NT2/D1 (cell line): ENCODE measurements around the gene TGFBR3.

Experiments
- DNase-seq: peaks from one replicate; pipeline ENCODE4 v3.0.0-alpha.2; 2011; ENCODE audit warnings: low read depth, low spot score
- H3K27me3 ChIP-seq: 2 replicates; pipeline ENCODE4 v1.6.0; 2011; ENCODE audit warnings: mild to moderate bottlenecking; ENCODE audit not compliant: insufficient read length, insufficient read depth
- H3K36me3 ChIP-seq: 2 replicates; pipeline ENCODE4 v1.6.1; 2011; ENCODE audit warnings: mild to moderate bottlenecking, low read length, mixed read lengths; ENCODE audit not compliant: insufficient read depth, insufficient read length
- H3K4me1 ChIP-seq: 2 replicates; pipeline ENCODE4 v1.5.1; 2011; ENCODE audit not compliant: insufficient read depth, insufficient read length
- H3K4me3 ChIP-seq: 2 replicates; pipeline ENCODE4 v1.5.1; 2011; ENCODE audit warnings: low read depth; ENCODE audit not compliant: insufficient read length
- H3K9ac ChIP-seq: 2 replicates; pipeline ENCODE4 v1.6.0; 2011; ENCODE audit warnings: low read depth; ENCODE audit not compliant: insufficient read length
- H3K9me3 ChIP-seq: 2 replicates; pipeline ENCODE4 v1.5.1; 2011; ENCODE audit warnings: mild to moderate bottlenecking, low read length; ENCODE audit not compliant: insufficient read depth
- SUZ12 ChIP-seq: IDR thresholded peaks from 2 replicates; pipeline ENCODE4 v1.6.1; 2011; ENCODE audit not compliant: insufficient read length, insufficient read depth; ENCODE audit errors: extremely low read depth
- YY1 ChIP-seq: IDR thresholded peaks from 2 replicates; pipeline ENCODE4 v1.6.1; 2011; ENCODE audit not compliant: insufficient read length, insufficient read depth
- ZNF274 ChIP-seq: IDR thresholded peaks from 2 replicates; pipeline ENCODE4 v1.6.1; 2011; ENCODE audit warnings: mild to moderate bottlenecking, low read depth, low read length

TGFBR3 gene

DNA sequence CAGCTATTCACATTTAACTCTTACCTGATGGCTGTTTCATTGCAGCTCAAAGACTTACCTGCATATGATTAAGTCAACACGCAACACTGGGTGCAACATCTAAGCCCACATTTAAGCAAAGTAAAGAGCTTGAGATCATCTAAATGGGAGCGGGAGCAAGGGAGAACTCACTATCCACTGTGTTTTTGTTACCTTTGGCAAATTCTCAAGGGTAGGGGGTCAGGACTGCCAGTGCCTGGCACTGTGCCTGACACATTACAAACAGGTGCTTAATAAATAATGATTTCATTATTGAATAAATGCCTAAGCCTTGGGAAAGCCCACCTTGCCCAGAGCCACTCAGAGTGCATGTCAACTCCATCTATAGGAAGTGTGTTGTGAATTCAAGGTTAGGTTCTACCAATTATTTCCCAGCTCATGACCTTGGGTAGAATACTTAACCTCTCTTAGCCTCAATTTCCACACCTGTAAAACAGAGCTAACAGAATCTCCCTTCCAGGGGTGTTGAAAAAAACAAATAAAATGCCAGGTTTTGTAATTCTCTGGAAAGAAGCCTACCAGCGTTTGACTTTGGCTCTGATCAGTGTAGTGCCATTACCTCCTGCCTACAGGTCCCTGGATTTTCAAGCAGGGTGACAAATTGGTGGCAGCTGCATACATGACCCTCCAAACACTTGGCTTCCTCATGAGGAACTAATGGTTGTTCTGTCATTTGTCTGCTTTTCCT, 109.7 kb downstream of the TGFBR3 start:
- peaks cover 2% of the 10 kb centered on the region for H3K4me1 ChIP-seq
- no peaks in the 10 kb centered on the region for H3K36me3 ChIP-seq
- no peak for DNase-seq
- H3K4me3 ChIP-seq = no peak overlapping the region
- H3K27me3 ChIP-seq = no peaks in the 10 kb centered on the region
- H3K9ac ChIP-seq = no peak overlapping the region
- H3K9me3 ChIP-seq = no peaks in the 10 kb centered on the region
- no peak for TF ChIP-seq SUZ12
- TF ChIP-seq ZNF274 = no peak
- no peak for TF ChIP-seq YY1

- H3K4me1 ChIP-seq = peaks cover 2% of the 10 kb centered on the region
- no peak for DNase-seq
- no peak for TF ChIP-seq ZNF274
- TF ChIP-seq SUZ12 = no peak
- TF ChIP-seq YY1 = no peak
- H3K36me3 ChIP-seq = no peaks in the 10 kb centered on the region
- no peak overlapping the region for H3K9ac ChIP-seq
- H3K9me3 ChIP-seq = no peaks in the 10 kb centered on the region
- H3K27me3 ChIP-seq = no peaks in the 10 kb centered on the region
- H3K4me3 ChIP-seq = no peak overlapping the region
These were observed 110.7 kb downstream of the TGFBR3 start for GRCh38 chr1:91775227-91775626.

DNA sequence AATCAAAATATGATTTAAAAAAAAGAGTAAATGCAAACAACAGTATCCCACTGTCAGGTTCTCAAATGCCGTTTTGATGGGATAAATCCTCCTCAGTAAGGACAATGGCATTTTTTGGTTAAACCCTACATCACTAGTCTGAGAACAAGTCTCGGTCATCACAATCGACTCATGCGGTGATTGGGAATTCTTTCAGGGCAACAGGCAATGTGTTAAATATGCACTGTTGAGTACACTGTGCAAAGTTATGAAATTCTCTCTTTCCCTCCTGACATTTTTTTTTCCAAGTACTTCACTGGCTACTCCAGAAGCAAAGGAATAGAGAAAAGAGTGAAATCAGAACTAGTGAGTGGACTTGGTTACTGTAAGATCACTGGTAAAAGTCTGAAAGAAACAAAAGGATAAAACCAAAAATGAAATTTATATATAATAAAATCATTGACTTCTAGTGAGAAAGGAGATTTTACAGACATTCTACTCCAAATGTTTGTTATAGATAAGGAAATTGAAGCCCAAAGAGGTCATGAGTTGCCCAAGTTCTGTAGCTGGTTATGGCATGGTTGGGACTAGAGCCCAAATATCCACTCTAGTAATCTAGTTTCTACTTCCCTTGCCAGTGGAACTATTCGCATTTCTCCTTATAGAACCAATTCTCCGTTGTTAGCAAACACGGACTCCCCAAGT, 111.3 kb downstream of the TGFBR3 start:
- TF ChIP-seq YY1 (no peak), SUZ12 (no peak), ZNF274 (no peak)
- no peak overlapping the region for H3K9ac ChIP-seq

DNA sequence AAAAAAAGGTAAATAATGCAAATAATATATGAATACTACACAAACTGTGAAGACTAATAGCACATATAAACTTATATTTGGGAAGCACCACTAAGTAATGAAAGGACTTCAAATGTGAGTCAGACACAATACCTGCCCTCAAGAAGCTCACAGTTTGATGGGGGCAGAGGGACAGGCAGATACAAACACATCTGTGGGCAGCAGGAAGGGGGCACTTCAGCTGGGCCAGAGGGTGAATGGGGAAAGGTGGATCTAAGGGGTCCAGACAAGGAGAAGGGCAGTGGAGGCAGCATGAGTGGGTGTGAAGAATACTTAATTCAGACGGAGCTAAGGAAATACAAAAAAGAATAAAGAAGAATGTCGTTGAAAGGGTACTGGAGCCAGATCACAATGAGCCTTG, 114.2 kb downstream of the TGFBR3 start:
- DNase-seq = no peak

More for the DNA sequence above, 111.3 kb downstream of the TGFBR3 start:
- DNase-seq = no peak
- no peaks in the 10 kb centered on the region for H3K27me3 ChIP-seq
- H3K9me3 ChIP-seq = no peaks in the 10 kb centered on the region
- peaks cover under 1% of the 10 kb centered on the region for H3K4me1 ChIP-seq
- no peak overlapping the region for H3K4me3 ChIP-seq
- no peaks in the 10 kb centered on the region for H3K36me3 ChIP-seq

GRCh38 chr1:91770667-91771268, 115.2 kb downstream of the TGFBR3 start:
- DNase-seq = no peak
- Histone ChIP-seq H3K9me3 (no peaks in the 10 kb centered on the region), H3K4me1 (no peaks in the 10 kb centered on the region), H3K27me3 (no peaks in the 10 kb centered on the region), H3K9ac (no peak overlapping the region), H3K36me3 (no peaks in the 10 kb centered on the region), H3K4me3 (no peak overlapping the region)
- no peak for TF ChIP-seq YY1
- no peak for TF ChIP-seq ZNF274
- no peak for TF ChIP-seq SUZ12

More for the DNA sequence above, 114.2 kb downstream of the TGFBR3 start:
- Histone ChIP-seq H3K36me3 (no peaks in the 10 kb centered on the region), H3K27me3 (no peaks in the 10 kb centered on the region), H3K9ac (no peak overlapping the region), H3K4me3 (no peak overlapping the region), H3K4me1 (no peaks in the 10 kb centered on the region), H3K9me3 (no peaks in the 10 kb centered on the region)
- TF ChIP-seq SUZ12 (no peak), ZNF274 (no peak), YY1 (no peak)

- Histone ChIP-seq H3K4me3 (no peak overlapping the region), H3K36me3 (no peaks in the 10 kb centered on the region), H3K27me3 (no peaks in the 10 kb centered on the region), H3K9me3 (no peaks in the 10 kb centered on the region), H3K4me1 (peaks cover under 1% of the 10 kb centered on the region), H3K9ac (no peak overlapping the region)
- TF ChIP-seq SUZ12 (no peak), YY1 (no peak), ZNF274 (no peak)
- no peak for DNase-seq
These were observed 116.2 kb downstream of the TGFBR3 start for GRCh38 chr1:91769742-91770141.

GRCh38 chr1:91768786-91769725, 116.9 kb downstream of the TGFBR3 start:
- H3K9ac ChIP-seq = no peak overlapping the region
- no peak overlapping the region for H3K4me3 ChIP-seq
- H3K27me3 ChIP-seq = no peaks in the 10 kb centered on the region
- H3K36me3 ChIP-seq = no peaks in the 10 kb centered on the region
- DNase-seq = no peak
- no peaks in the 10 kb centered on the region for H3K9me3 ChIP-seq
- peaks cover 3% of the 10 kb centered on the region for H3K4me1 ChIP-seq
- TF ChIP-seq ZNF274 (no peak), SUZ12 (no peak), YY1 (no peak)
